ENCODE results near the gene HADH. TPM values are rescaled to one million over a fixed set of nuclear protein-coding genes. Genes with fewer than 3 reads are reported as not detected.

The HADH gene
- total and polyA plus RNA-seq, 12 donors: 24.5 to 123 (median 68.8) TPM

- TF ChIP-seq CTCF (IDR thresholded peaks at IDR 0.05) (no peak), POLR2A (IDR thresholded peaks at IDR 0.05) (no peak)
- 74 to 78% (median 76%) methylated on average over 2 of the region's 2 CpGs for WGBS, 4 donors
- Histone ChIP-seq H3K4me3 (no peak overlapping the region), H3K27ac (peak overlapping the region in 4 of 5 donors; percentile 12 to 82 (median 70)), H3K9me3 (replicated peaks in 1 of 3) (no peaks in the 10 kb centered on the region), H3K36me3 (replicated peaks in 1 of 2) (no peaks in the 10 kb centered on the region), H3K4me1 (replicated peaks in 1 of 2) (peaks cover 16 to 33% of the 10 kb centered on the region in 2 donors), H3K27me3 (no peaks in the 10 kb centered on the region)
- no peak for DNase-seq
- intact Hi-C loops (cut with DNase I): no loop called here
These were observed 8.1 kb downstream of the HADH start for GRCh38 chr4:107997794-107998193.

- Histone ChIP-seq H3K36me3 (replicated peaks in 1 of 2) (no peaks in the 10 kb centered on the region), H3K4me3 (no peak overlapping the region), H3K4me1 (replicated peaks in 1 of 2) (peaks cover 16 to 20% of the 10 kb centered on the region in 2 donors), H3K9me3 (replicated peaks in 1 of 3) (no peaks in the 10 kb centered on the region), H3K27me3 (no peaks in the 10 kb centered on the region), H3K27ac (no peak overlapping the region)
- DNase-seq: no peak
- TF ChIP-seq CTCF (IDR thresholded peaks at IDR 0.05) (no peak), POLR2A (IDR thresholded peaks at IDR 0.05) (no peak)
- intact Hi-C loops (cut with DNase I): no loop called here
- 68 to 83% (median 78%) methylated on average over 2 of the region's 2 CpGs for WGBS, 4 donors
These were observed 10.3 kb downstream of the HADH start for GRCh38 chr4:107999932-108000539.

GRCh38 chr4:108001540-108002135 is 11.9 kb downstream of the HADH start:
- Histone ChIP-seq H3K4me3 (no peak overlapping the region), H3K4me1 (replicated peaks in 1 of 2) (peaks cover 14 to 23% of the 10 kb centered on the region in 2 donors), H3K36me3 (replicated peaks in 1 of 2) (no peaks in the 10 kb centered on the region), H3K27ac (no peak overlapping the region), H3K27me3 (no peaks in the 10 kb centered on the region), H3K9me3 (replicated peaks in 1 of 3) (no peaks in the 10 kb centered on the region)
- 90 to 98% (median 94%) methylated on average over 3 of the region's 3 CpGs for WGBS, 4 donors
- no peak for TF ChIP-seq POLR2A (IDR thresholded peaks at IDR 0.05)
- no peak for TF ChIP-seq CTCF (IDR thresholded peaks at IDR 0.05)
- intact Hi-C loops (cut with DNase I): no loop called here
- DNase-seq: no peak

- Histone ChIP-seq H3K27me3 (no peaks in the 10 kb centered on the region), H3K4me3 (no peak overlapping the region), H3K27ac (no peak overlapping the region), H3K9me3 (replicated peaks in 1 of 3) (no peaks in the 10 kb centered on the region), H3K36me3 (replicated peaks in 1 of 2) (no peaks in the 10 kb centered on the region), H3K4me1 (replicated peaks in 1 of 2) (peaks cover 0 to 17% of the 10 kb centered on the region in 2 donors)
- intact Hi-C loops (cut with DNase I): no loop called here
- TF ChIP-seq CTCF (IDR thresholded peaks at IDR 0.05) (no peak), POLR2A (IDR thresholded peaks at IDR 0.05) (no peak)
- DNase-seq: no peak
- WGBS, 4 donors: 82 to 88% (median 85%) methylated on average over 4 of the region's 4 CpGs
These were observed 14.4 kb downstream of the HADH start for GRCh38 chr4:108003982-108004515.

All from adrenal gland (tissue), 12 donors.